NK-92 (cell line): ENCODE results near the gene RLBP1.
"Not testable (repeated sequence)": the region's sequence is repeated elsewhere in the genome, so short reads cannot be mapped to it uniquely, and the experiment has no call there.

Experiments used
- DNase-seq: peaks from one replicate; lab custom pipeline; 2025; ENCODE audit not compliant: unreplicated experiment; lab: John Stamatoyannopoulos, UW

RLBP1 gene

GRCh38 chr15:89221543-89221942, at the start of gene RLBP1:
Gene RLBP1, minus strand, starts transcription at chr15:89221579. Its CDS starts 2,604 bp downstream, at chr15:89218975.
- no peak for DNase-seq

DNA sequence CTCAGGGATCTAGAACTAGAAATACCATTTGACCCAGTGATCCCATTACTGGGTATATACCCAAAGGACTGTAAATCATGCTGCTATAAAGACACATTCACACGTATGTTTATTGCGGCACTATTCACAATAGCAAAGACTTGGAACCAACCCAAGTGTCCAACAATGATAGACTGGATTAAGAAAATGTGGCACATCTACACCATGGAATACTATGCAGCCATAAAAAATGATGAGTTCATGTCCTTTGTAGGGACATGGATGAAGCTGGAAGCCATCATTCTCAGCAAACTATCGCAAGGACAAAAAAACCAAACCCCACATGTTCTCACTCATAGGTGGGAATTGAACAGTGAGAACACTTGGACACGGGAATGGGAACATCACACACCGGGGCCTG, 28.8 kb upstream of the RLBP1 start:
- DNase-seq, result not testable (repeated sequence)

DNA sequence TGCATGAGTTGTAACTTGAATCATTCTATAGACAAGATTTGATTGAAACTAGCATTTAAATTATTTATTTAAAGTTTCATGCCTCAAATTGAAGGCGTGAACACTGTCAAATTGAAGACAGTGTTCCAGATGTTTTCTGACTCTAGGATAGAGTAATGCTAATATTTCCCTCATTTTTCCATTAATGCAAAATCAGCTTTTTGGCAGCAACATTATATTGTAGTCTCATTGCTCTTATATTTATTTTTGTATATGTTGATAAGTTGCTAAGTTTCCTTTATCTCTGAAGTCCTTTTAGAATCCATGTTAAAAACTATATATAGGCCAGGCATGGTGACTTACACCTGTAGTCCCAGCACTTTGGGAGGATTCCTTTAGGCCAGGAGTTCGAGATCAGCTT, 27.2 kb upstream of the RLBP1 start:
- no peak for DNase-seq

DNA sequence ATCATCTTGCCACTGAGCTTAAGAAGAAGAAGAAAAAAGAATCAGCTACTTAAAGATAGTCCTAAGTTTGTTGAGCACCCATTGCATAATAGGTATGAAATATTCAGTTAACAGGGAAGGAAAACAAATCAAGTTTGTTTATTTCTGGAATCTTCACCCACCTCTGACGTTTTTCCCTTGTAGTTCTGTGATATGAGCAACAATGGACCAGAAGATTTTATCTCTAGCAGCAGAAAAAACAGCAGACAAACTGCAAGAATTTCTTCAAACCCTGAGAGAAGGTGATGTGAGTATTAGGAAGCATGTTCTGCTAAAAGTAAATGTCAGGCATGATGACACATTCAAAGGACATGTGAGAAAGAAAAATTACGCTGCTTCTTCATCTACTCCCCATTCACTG, 26.1 kb upstream of the RLBP1 start:
- DNase-seq, result no peak

- no peak for DNase-seq
Observed at GRCh38 chr15:89244574-89244903, 23.2 kb upstream of the RLBP1 start.

GRCh38 chr15:89243691-89244573, 22.6 kb upstream of the RLBP1 start, which contains the start of gene FANCI:
Gene FANCI, plus strand, starts transcription at chr15:89243979. Its CDS starts 3,669 bp downstream, at chr15:89247648.
- peak; percentile 60 for DNase-seq

DNA sequence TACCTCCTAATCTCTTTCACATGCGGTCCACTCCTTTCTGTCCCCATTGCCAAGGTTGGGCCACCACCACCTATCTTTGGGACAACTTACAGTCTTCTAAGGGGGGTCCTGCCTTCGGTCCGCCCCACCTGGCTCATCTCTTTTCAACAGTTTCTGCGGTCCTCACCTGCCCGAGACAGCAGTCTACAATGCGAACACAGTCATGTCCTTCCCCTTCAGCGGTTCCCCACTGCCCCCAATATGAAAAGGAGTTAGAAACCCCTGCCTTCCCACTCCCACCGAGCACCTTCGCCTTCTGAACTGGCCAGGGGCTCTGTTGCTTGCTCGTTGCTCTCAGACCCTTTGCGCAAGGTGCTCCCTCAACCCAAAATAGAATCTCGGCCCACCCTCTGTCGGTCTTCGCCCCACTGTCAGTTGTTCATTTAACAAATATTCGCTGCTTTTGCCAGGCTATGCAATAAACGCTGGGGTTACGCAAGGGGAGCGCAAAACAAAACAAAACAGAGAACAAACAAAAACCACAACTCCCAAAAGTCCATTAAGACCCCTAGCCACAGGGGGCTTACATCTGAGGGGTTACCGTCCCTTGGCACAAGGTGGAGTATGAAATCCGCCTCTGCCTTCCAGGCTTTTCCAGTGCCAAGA, 21.8 kb upstream of the RLBP1 start:
- DNase-seq, result no peak

DNA sequence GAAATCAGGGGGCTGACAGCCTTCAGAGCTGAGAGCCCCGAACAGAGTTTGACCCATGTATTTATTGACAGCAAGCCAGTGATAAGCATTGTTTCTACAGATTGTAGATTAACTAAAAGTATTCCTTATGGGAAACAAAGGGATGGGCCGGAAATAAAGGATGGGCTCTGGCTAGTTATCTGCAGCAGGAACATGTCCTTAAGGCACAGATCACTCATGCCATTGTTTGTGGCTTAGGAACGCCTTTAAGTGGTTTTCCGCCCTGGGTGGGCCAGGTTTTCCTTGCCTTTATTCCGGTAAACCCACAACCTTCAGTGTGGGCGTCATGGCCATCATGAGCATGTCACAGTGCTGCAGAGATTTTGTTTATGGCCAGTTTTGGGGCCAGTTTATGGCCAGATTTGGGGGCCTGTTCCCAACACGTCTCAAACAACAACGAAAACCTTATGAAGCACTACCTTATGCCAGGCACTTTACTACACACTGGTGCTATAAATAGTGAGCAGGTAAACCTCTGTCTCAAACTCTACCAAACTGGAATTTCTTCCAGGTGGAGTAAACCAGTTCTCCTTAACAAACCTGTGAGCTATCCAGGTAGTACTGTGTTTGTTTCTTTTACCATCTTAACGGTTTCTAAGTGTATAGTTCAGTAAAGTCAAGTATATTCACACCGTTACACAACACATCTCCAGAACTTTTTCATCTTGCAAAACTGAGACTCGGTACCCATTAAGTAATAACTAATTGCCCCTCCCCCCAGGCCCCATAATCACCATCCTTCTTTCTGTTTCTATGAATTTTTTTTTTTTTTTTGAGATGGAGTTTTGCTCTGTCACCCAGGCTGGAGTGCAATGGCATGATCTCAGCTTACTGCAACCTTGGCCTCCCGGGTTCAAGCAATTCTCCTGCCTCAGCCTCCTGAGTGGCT, 18.8 kb upstream of the RLBP1 start:
- DNase-seq, result not testable (repeated sequence)

DNA sequence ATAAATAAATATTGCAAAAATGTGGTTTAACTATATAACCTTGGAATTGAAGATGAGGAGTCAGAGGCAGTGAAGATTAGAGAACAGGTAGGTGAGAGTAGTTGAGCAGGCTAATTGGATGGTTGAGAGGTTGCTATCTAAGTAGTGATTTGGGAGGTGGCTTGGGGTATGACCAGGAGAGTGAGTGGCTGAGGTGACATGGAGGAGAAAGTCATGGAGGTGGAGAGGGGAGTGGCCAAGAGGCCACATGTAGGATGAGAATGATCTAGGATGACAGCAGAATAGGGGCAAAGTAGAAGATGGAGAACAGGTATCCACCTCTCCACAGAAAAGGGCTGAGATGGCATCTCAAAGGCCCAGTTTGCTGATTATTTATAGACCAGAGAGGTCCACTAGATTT, 10.5 kb upstream of the RLBP1 start:
- no peak for DNase-seq

GRCh38 chr15:89230277-89230676, 8.9 kb upstream of the RLBP1 start:
- no peak for DNase-seq

- DNase-seq, result no peak
Observed at GRCh38 chr15:89227425-89227824, 6.0 kb upstream of the RLBP1 start.

GRCh38 chr15:89226359-89227221, 5.2 kb upstream of the RLBP1 start:
- no peak for DNase-seq

DNA sequence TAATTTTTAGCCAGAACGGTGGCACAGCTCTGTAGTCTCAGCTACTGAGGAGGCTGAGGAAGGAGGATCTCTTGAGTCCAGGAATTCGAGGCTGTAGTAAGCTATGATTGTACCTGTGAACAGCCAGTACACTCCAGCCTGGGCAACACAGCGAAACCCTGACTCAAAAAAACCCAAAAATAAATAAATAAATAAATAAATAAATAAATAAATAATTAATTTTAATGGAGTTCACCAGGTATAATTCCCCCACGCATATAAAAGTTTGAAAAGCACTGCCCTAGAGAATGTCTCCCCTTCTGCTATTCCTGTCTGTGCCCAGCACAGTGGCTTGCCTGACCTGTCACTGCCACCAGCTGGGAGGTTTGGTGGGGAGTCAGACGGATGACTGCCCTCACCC, 4.2 kb upstream of the RLBP1 start:
- no peak for DNase-seq

DNA sequence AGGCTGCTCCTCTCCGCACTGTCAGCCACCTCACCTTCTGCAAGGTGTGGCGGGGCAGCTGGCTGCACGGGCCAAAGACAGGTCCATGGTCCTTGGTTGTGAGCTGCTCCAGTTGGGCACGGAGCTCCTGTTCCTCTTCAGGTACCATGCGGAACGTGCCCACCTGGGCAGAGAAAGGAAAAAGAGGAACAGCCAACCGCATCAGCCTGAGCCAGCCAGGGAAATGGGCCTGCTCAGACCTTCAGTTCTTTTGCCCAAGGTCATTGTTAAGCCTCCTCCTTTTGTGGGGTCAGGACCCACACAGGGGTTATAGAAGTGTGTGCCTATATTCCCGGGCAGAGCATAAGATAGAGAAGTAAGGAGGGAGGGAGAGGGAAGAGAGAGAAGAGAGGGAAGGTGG, 2.8 kb downstream of the RLBP1 start:
- no peak for DNase-seq

DNA sequence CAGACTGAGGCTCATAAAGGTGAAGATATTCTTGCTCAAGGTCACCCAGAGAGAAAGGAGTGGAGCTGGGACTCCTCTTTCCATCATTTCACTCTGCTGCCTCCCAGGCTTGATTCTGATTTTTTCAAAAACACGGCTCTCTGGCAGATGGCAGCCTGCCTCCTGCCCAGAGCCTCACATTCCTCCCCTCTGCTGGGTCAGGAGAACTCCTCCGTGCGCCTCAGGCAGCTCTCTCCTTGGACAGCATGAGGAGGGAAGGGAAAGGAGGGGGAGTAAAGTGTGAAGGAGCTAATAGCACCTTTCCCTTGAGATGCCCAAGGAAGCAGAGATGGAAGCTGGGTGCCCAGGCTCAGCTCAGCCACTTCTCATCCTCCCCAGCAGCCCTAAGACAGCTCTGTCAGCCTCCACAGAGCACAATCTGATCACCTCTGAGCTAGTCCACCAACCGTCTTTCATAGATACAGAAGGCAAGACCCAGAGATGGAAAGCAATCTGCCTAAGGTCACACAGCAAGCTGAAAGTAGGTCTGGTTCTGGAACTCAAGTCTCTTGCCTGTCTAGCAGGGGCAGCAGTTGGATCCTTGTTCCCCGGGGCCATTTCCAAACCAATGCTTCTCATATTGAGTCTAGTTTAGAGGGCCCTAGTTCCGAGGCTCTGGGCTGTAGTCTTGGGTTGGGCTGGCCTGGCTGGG, 3.5 kb downstream of the RLBP1 start:
- no peak for DNase-seq

- no peak for DNase-seq
Observed at GRCh38 chr15:89217031-89217430, 4.3 kb downstream of the RLBP1 start.

- DNase-seq, result no peak
Observed at GRCh38 chr15:89215627-89216026, 5.8 kb downstream of the RLBP1 start.

GRCh38 chr15:89211678-89212170, 9.7 kb downstream of the RLBP1 start:
- no peak for DNase-seq

GRCh38 chr15:89209057-89209456, 12.3 kb downstream of the RLBP1 start:
- no peak for DNase-seq

DNA sequence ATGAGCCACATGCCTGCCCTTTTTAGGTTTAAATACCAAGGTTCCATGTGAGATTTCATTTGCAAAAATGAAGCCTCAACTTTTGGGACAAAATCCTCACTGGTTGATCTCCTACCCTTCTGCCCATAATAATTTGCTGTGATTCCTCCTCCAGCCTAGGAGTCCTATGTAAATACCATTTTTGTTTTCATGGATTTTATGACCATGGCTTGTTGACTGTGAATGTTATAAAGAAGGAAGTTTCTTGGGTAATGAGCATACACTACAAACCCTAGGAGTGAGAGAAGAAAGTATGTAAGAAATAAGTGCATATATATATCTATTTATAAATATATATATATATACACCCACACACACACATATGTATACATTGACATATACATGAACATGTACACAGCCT, 13.1 kb downstream of the RLBP1 start:
- no peak for DNase-seq
